Sigmoid colon (tissue), 7 donors: ENCODE data around the gene PTH. TPM values are rescaled to one million over a fixed set of nuclear protein-coding genes. Genes with fewer than 3 reads are reported as not detected.

Experiments
- DNase-seq: peaks from one replicate; pipeline ENCODE4 v3.0.0-alpha.2; 2019
- H3K27ac ChIP-seq, 4 donors: fragments of 200-600 bp; sonication (generic); one replicate each; pipeline ENCODE4 v1.5.1; 2016 to 2019; ENCODE audit warnings: mild to moderate bottlenecking in 1 of 4
- H3K27me3 ChIP-seq, 3 donors: fragments of 200-600 bp; sonication (generic); one replicate each; pipeline ENCODE4 v1.5.1; 2019; ENCODE audit warnings: mild to moderate bottlenecking in 1 of 3
- H3K36me3 ChIP-seq, 4 donors: fragments of 200-600 bp; sonication (generic); one replicate each; pipeline ENCODE4 v1.5.1; 2016 to 2019
- H3K4me1 ChIP-seq, 4 donors: fragments of 200-600 bp; sonication (generic); one replicate each; pipeline ENCODE4 v1.5.1; 2017 to 2019
- H3K4me3 ChIP-seq, 4 donors: fragments of 200-600 bp; sonication (generic); one replicate each; pipeline ENCODE4 v1.5.1; 2017 to 2019; ENCODE audit warnings: mild to moderate bottlenecking in 2 of 4, moderate library complexity in 1 of 4
- H3K9me3 ChIP-seq, 4 donors: fragments of 200-600 bp in 3 of 4; sonication (generic) in 3 of 4; one replicate each; pipeline versions ENCODE4 v1.5.1 to v1.6.1; 2013 to 2019
- CTCF ChIP-seq, 4 experiments: fragments of 450-650 bp in 3 of 4; fragments of 200-600 bp in 1 of 4; IDR thresholded peaks; one replicate each; pipeline ENCODE4 v1.5.1; 2016 to 2019; ENCODE audit warnings: antibody characterized with exemption in 4 of 4, mild to moderate bottlenecking in 3 of 4, moderate library complexity in 2 of 4
- EP300 ChIP-seq, 4 donors: sonication (generic); formaldehyde crosslinking; IDR thresholded peaks; one replicate each; pipeline ENCODE4 v1.6.1; 2017; ENCODE audit warnings: antibody characterized with exemption in 4 of 4
- POLR2A ChIP-seq, 2 donors: fragments of 450-650 bp; IDR thresholded peaks; one replicate each; pipeline ENCODE4 v1.6.1; 2016; ENCODE audit warnings: antibody characterized with exemption in 2 of 2, mild to moderate bottlenecking in 2 of 2, moderate library complexity in 2 of 2
- POLR2AphosphoS5 ChIP-seq, 4 donors: sonication (generic); formaldehyde crosslinking; IDR thresholded peaks; one replicate each; pipeline ENCODE4 v1.6.1; 2017; ENCODE audit warnings: antibody characterized with exemption in 4 of 4
- WGBS, 2 donors: extraction: QIAGEN DNeasy Blood & Tissue Kit; methylation state at CpG; one replicate each; pipeline ENCODE4 v1.1.7; 2013; 5-methylcytosine and 5-hydroxymethylcytosine counted together
- intact Hi-C: fragments of 100-400 bp; cut with DNase I; formaldehyde crosslinking; loops from one replicate; pipeline ENCODE4 v1.15.1; 2023
- polyA plus RNA-seq, 3 donors: library from polyadenylated mRNA; stranded (reverse); fragments of 200-250 nt; gene quantifications; one replicate each; pipeline ENCODE4 v1.2.3, GENCODE V29; 2013
- total RNA-seq, 4 donors: library from RNA; depleted of rRNA; stranded (reverse); fragments of >200 nt; gene quantifications; one replicate each; pipeline ENCODE4 v1.1.0, GENCODE V29; 2016
- donor health status: healthy with polysubstance abuse.
- donor health status: Bipolar disorder and iron deficiency.
- donor health status: healthy.

The PTH gene
- total and polyA plus RNA-seq, 7 donors: not detected

- 85 to 93% methylated on average over 3 of the region's 3 CpGs for WGBS, 2 donors
- intact Hi-C loops: loop anchor here (5.0 to 10.0 kb wide), 4 partner anchors 74 to 246 kb away; partner anchors contain the start of gene BMAL1
- DNase-seq: no peak
These were observed 34.5 kb downstream of the PTH start for GRCh38 chr11:13461291-13461690.

GRCh38 chr11:13450832-13451397, 44.9 kb downstream of the PTH start:
- WGBS, 2 donors: 81 to 91% methylated on average over 2 of the region's 2 CpGs
- no peak for TF ChIP-seq CTCF (IDR thresholded peaks at IDR 0.05)
- no peak for TF ChIP-seq EP300 (IDR thresholded peaks at IDR 0.05)
- TF ChIP-seq POLR2A (IDR thresholded peaks at IDR 0.05): no peak
- no peak for TF ChIP-seq POLR2AphosphoS5 (IDR thresholded peaks at IDR 0.05)
- no peak overlapping the region for H3K27ac ChIP-seq
- no peak overlapping the region for H3K4me3 ChIP-seq
- intact Hi-C loops: no loop called here
- H3K4me1 ChIP-seq: peaks cover 0 to 20% (median 13%) of the 10 kb centered on the region in 4 donors
- DNase-seq: no peak
- H3K27me3 ChIP-seq: no peaks in the 10 kb centered on the region
- H3K9me3 ChIP-seq: no peaks in the 10 kb centered on the region
- H3K36me3 ChIP-seq: no peaks in the 10 kb centered on the region

More at GRCh38 chr11:13461291-13461690, 34.5 kb downstream of the PTH start:
- Histone ChIP-seq H3K27ac (no peak overlapping the region), H3K4me1 (peaks cover 0 to 21% (median 14%) of the 10 kb centered on the region in 4 donors), H3K9me3 (no peaks in the 10 kb centered on the region), H3K4me3 (no peak overlapping the region), H3K27me3 (no peaks in the 10 kb centered on the region), H3K36me3 (no peaks in the 10 kb centered on the region)
- no peak for TF ChIP-seq POLR2A (IDR thresholded peaks at IDR 0.05)
- no peak for TF ChIP-seq CTCF (IDR thresholded peaks at IDR 0.05)
- TF ChIP-seq POLR2AphosphoS5 (IDR thresholded peaks at IDR 0.05): no peak
- no peak for TF ChIP-seq EP300 (IDR thresholded peaks at IDR 0.05)

GRCh38 chr11:13449522-13449921, 46.3 kb downstream of the PTH start:
- Histone ChIP-seq H3K36me3 (no peaks in the 10 kb centered on the region), H3K4me3 (no peak overlapping the region), H3K27ac (peak overlapping the region in 1 of 4 donors; percentile 40), H3K4me1 (peaks cover 0 to 28% (median 14%) of the 10 kb centered on the region in 4 donors), H3K9me3 (no peaks in the 10 kb centered on the region), H3K27me3 (no peaks in the 10 kb centered on the region)
- intact Hi-C loops: no loop called here
- DNase-seq: no peak
- 73 to 99% methylated on average over 1 of the region's 1 CpG for WGBS, 2 donors
- no peak for TF ChIP-seq POLR2A (IDR thresholded peaks at IDR 0.05)
- TF ChIP-seq POLR2AphosphoS5 (IDR thresholded peaks at IDR 0.05): no peak
- TF ChIP-seq EP300 (IDR thresholded peaks at IDR 0.05): no peak
- no peak for TF ChIP-seq CTCF (IDR thresholded peaks at IDR 0.05)

DNA sequence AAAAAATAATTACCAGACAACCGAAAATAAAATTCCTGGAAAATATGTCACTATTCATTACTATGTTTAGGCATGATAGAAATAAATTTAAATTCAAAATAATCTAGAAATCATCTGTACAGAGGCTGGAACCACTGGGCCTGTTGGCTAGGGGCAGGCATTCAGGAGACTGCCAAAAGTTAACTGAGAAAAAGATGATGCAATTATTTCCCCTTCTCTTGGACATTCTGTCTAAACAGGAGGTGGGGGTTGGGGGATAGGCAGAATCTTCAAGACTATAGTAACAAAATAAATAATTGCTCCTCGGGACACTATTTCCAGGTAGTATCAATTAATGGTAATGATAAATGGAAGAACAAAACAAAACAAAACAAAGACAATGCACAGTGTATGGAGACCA, 46.9 kb downstream of the PTH start:
- no peak for TF ChIP-seq CTCF (IDR thresholded peaks at IDR 0.05)
- TF ChIP-seq POLR2A (IDR thresholded peaks at IDR 0.05): no peak
- no peak for TF ChIP-seq EP300 (IDR thresholded peaks at IDR 0.05)
- no peak for TF ChIP-seq POLR2AphosphoS5 (IDR thresholded peaks at IDR 0.05)
- Histone ChIP-seq H3K4me1 (peaks cover 0 to 28% (median 14%) of the 10 kb centered on the region in 4 donors), H3K36me3 (no peaks in the 10 kb centered on the region), H3K9me3 (no peaks in the 10 kb centered on the region), H3K4me3 (no peak overlapping the region), H3K27me3 (no peaks in the 10 kb centered on the region), H3K27ac (peak overlapping the region; percentile 20 to 59 (median 31))
- intact Hi-C loops: no loop called here
- 77 to 87% methylated on average over 2 of the region's 2 CpGs for WGBS, 2 donors
- peak; percentile 68 for DNase-seq

DNA sequence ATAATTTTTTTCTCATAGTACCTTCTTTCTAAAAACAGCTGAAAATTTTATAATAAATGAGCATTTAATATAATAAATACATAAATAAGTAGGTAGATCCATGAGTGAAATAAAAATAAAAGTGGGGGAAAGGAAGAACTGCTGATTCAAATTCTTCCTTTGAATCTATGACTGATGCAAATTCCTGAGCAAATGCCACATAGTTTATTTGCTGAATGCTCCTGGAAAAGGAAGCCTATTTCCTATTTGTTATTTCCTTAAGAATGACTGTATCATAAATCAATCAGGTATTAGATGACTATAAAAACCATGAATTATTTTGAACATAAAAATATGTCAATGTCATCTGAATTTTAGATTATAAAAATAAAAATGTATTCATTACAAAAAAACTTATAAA, 49.4 kb downstream of the PTH start:
- DNase-seq: no peak
- TF ChIP-seq CTCF (IDR thresholded peaks at IDR 0.05) (no peak), POLR2AphosphoS5 (IDR thresholded peaks at IDR 0.05) (no peak), POLR2A (IDR thresholded peaks at IDR 0.05) (no peak), EP300 (IDR thresholded peaks at IDR 0.05) (no peak)
- intact Hi-C loops: no loop called here

More for the DNA sequence above, 49.4 kb downstream of the PTH start:
- Histone ChIP-seq H3K4me1 (peaks cover 0 to 28% (median 14%) of the 10 kb centered on the region in 4 donors), H3K27ac (no peak overlapping the region), H3K9me3 (no peaks in the 10 kb centered on the region), H3K4me3 (no peak overlapping the region), H3K27me3 (no peaks in the 10 kb centered on the region), H3K36me3 (no peaks in the 10 kb centered on the region)
